ENCODE measurements around the gene PLCB1.
"Not testable (repeated sequence)": the region's sequence is repeated elsewhere in the genome, so short reads cannot be mapped to it uniquely, and the experiment has no call there.

Gene PLCB1

DNA sequence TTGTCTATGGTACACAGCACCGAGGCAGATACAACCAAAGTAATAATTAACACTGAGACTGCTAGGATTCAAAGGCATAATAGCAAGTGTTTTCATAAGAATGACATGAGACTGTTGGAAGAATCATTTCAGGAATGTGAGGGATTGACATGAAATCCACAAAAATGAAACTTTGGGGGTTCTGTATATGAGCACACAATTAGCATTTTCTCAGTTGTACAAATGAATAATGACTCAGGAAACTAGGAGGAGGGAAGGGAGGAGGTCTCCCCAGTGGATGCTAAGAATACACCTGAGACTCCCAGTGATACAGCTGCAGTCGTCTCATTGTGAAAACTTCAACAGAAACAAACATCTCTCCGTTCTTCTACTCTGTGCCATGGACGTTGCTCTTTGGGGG is 508.4 kb downstream of the PLCB1 start:
- no peak for DNase-seq

DNA sequence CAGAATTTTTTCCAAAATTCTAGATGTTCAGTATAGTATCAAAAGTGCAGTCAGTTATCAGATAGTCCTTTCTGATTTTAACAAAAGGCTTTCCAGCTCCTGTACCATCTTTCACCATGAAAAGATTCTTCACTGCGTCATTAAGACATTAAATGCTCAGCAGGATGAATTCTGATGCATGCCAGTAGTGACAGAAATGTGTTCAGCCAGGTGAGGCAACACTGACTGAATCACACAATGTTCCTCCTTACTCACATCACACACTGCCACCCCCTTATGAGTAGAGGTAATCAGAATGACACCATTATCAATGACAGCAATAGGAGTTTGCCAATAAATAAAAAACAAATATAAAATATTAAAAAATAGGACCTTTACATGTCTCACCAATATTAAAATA is 510.2 kb downstream of the PLCB1 start:
- no peak for DNase-seq

DNA sequence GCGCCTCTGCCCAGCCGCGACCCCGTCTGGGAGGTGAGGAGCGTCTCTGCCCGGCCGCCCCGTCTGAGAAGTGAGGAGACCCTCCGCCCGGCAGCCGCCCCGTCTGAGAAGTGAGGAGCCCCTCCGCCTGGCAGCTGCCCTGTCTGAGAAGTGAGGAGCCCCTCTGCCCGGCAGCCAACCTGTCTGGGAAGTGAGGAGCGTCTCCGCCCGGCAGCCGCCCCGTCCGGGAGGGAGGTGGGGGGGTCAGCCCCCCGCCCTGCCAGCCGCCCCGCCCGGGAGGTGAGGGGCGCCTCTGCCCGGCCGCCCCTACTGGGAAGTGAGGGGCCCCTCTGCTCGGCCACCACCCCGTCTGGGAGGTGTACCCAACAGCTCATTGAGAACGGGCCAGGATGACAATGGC is 512.4 kb downstream of the PLCB1 start:
- DNase-seq = not testable (repeated sequence)

DNA sequence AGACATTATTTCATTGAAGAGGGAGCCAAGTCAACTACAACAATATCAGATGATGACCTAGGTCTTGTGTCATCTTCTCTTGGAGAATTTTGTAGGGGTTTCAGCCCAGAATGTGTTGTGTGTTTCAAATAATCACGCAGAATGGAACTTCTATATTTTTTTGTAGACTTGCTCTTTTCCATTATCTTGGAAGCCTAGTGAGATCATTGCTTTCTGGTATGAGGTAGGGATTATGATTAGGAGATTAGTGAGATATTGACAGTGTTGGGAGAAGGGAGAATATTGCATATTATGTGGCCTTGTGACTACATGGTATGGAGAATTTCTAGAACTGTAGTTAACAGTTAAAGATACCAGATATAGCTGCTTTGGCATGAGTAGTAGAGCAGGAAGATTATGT is 513.3 kb downstream of the PLCB1 start:
- DNase-seq = no peak

DNA sequence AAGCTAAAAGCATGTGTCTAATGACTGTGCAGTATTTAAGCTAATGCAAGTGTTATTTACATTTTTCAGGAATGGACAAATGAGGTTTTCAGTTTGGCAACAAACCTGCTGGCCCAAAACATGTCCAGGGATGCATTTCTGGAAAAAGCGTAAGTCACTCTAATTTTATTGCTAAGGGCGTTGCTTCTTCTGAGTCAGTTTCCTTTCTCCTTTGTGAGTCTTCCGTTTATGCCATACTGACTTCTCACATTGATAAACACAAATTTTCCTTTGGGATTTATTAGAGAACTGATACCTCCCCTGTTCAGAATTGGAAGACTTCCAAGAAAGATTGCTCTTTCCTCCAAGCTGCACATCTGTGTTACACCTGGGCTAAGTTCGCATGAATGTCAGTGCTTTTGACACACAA is 514.0 kb downstream of the PLCB1 start:
- no peak for DNase-seq

DNA sequence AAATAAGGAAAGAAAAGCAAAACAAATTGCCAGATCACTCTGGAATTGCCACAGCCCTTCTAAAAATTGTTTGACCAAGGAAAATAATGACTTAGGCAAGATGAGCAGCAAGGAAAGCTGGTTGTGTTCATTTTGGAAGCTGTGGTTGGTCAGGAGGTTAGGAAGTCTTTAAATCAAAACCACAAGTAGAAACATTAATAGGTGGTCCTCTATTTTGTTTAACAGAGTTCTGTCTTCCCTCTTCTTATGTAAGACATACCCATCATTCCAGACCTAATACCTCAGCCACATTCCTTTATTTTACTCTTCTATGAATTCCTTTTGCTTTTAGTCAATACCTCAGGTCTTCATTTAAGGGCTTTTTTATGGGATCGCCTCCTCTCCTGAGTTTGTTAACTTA is 514.6 kb downstream of the PLCB1 start:
- DNase-seq = no peak

DNA sequence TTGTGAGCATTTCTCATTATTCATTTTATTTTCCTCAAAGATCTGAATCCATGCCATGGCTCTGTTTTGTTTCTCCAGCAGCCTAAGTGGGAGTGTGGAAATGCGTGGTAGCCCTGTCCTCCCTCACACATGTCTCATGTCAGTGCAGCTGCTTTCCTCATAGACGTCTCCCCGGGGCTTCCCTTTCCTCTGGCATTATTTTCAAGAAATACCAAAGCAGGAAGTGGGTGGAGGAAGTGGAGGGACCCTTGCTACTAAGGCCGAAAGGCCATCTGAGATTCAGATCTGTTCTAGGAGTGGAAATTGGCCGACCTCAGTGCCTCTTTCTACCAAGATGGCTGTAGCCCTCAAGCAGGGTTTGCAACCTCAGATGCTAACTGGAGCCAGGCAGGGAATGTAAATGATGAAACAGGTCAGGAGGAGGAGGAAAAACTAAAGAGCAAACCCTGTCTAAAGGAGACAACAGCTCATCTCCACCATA is 515.9 kb downstream of the PLCB1 start:
- DNase-seq = no peak

DNA sequence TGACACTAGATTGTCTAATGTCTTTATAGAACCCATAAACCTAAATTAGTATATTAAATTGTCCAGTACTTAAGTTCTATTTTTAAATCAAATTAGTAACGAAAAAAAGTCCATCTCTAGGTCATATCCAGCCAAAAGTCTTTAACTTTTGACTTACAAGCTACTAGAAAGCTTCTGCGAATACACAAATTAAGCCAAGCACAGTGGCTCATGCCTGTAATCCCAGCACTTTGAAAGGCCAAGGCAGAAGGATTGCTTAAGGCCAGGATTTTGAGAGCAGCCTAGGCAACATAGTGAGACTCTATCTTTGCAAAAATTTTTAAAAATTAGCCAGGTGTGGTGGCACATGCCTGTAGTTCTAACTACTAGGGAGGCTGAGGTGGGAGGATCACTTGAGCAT is 516.4 kb downstream of the PLCB1 start:
- no peak for DNase-seq

DNA sequence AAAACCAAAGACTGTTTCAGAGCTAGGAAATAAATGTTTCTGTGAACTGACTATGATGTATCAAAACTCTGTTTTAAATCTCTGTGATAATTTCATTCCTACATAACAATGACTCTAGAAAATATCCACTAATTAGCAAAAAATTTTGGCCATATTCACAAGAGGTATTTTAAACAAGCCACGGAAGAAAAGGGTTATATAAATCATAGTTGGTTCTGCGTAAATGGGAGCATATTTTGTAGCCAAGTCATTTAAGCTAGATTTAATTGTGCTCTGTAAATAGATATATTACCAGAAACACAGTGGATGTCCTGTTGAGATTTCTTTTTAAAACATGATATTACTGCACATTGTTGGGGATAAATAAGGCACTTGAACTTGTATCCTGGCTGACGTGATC is 520.3 kb downstream of the PLCB1 start:
- DNase-seq = no peak

DNA sequence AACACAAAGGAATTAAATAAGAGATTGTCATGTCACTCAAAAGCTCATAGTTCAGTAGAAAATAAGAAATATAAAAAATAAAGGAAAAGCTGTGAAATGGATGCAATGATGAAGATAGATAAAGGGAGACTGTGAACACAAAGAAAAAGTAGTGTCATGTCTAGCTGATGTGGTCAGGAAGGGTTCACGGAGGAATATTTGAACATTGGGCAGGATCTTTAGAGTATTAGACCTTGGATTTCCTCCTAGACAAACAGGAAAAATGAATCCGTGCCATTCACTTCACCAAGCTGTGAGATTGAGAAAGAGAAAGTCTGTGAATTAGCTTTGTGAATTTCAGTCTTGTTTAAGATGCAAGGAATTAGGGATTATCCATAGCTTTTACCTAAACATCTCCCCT is 522.4 kb downstream of the PLCB1 start:
- no peak for DNase-seq

DNA sequence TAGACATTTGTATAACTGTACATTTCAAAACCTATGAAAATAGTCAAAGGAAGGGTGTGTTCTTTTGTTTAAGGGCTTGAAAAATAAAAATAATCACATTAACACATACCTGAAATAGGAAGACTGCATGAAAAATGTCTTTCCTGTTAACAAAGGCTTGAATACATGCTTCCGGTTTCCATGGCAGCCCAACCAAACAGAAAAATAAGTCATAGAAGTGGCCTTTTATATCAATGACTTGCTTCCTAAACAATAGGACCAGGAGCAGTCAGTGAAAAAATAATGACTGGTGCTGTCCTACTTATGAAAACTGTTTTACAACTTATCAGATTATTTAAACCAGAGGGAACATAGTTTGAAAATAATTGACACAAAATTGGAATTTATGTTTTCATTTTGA is 524.3 kb downstream of the PLCB1 start:
- no peak for DNase-seq

DNA sequence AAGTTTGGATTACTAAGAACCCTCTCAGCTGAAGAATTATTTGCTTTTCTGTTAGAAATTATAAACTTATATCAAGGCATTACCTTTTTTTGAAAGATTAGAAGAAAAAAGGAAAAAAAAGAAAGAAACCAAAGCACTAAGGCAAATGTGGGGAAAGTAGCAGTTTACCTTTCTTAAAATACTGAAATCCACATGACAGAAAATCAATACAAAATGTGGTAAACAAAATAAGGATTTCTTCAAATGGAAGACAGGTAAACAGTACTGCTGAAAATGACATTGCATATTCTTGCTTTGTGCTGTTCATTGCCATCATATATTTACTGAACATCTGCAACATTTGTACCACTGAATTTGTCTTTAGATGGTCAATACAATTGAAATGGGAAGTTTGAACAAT is 525.6 kb downstream of the PLCB1 start:
- DNase-seq = no peak

DNA sequence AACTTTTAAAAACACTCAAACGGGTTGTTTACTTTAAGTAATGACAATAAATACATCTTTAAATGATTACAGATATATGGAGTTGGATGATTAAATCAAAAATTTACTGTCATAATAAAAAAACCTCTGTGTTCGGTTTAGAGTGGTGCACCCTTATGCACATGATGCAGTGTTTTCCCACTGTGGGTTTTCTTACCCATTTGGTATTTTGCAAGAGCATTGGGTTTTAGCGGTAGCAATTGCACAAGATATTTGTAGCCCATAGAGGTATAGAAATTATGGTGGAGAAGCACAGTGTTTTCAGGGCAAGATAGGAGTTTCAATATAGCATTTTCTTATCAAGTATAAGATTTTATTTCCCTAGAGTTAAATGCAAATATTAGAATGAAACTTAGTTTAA is 526.0 kb downstream of the PLCB1 start:
- DNase-seq = no peak

DNA sequence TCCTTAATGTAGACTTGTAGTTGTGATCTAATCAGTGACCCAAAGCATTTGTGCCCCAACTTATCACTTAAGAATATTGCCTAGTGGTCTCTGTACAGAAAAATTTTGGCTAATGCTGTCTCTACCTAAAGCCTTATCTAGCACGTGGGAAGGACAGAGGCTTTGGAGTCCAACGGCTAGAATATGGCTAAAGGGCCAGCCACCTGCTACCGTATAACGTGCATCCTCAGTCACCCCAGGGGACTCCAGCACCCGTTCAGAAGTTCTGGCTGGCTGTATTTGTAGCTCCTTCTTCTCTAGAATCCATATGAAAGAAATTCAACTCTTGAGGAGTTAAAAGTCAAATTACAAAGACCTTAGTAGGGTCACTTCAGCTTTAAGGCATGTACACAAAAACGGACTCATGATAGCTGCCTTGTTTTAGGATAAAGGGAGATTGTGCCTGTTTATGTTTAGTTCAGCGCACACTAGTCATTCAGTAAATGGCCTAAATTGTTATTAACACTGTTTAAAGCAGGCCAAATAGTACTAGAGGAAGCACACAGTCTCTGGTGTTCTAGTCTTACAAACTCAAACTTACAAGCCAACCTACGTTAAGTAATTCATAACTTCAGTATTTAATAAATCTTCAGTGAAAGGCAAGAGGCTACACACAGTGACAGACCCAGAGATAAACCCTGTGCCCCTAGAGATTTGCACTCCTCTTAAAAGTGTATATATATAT is 529.3 kb downstream of the PLCB1 start:
- no peak for DNase-seq

DNA sequence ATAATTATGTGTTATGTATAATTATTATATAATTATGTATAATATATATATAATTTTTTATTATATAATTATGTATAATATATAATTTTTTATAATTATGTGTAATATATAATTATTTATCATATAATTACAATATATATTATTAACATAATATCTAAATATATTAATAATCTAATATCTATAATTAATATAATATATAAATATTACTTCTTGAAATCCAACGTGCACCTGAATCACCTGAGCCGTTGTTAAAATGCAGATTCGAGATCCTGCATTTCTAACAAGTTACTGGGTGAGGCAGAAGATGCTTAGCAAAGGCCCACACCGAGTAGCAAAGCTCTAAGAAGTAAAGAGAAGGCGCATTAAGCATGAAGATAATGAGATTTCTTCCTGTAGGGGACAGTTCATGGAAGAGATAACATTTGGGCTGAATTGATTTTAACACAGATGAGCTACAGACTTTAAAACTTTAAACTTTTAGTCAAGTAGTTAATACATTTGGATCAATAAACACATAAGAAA is 530.4 kb downstream of the PLCB1 start:
- no peak for DNase-seq

DNA sequence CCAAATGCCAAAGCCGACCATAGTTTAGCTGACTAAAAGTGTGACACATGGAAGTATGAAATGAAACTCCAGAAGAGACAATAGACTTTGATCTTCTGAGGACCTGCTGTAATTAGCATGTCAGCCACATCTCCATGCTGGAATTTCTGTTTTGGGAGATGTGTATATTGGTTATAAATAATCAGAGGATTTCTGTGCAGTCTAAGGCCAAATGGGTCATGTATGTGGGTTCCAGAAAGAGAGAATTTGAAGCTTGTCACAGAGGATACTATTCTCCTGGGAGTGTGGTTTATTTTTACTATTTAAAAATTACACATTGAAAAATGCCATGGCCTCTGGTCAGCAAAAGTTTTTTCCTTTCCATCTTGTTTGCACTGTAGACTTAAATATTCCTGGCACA is 531.4 kb downstream of the PLCB1 start:
- no peak for DNase-seq

DNA sequence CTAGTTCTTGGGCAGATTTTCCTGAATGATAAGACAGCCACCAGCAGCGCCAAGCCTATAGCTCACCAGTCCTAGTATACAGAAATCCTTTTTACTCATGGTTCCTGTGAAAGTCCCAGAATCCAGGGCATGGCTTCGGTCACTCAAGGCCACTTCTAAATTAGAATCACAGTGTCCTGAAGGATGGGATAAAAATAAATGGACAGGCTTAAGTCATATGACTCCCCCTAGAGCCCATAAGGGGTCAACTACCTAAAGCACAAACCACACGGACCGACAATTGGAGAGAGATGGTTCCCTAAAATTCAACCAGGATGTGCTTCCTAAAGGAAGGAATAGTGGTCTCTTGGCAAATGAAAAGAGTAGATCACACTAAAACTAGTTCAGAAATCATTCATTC is 532.7 kb downstream of the PLCB1 start:
- DNase-seq = no peak

DNA sequence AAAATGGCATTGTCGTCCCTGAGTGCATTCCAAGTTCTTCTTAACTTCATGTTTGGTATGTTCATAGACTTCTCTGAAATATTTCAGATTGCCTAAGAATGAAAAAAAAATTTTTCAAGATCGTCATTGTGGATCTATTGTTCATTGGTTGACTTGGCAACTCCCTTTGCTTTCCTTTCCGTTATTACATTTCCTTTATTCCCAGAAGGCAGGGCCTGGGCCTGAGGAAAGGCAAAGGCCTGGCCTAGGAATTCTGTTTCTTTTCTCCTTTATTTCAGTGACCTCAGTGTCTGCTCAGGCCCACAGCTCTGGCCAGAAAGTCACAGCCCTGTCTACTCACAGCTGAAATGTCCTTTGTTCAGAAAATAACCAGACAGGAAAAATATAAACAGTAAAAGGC is 535.2 kb downstream of the PLCB1 start:
- no peak for DNase-seq

DNA sequence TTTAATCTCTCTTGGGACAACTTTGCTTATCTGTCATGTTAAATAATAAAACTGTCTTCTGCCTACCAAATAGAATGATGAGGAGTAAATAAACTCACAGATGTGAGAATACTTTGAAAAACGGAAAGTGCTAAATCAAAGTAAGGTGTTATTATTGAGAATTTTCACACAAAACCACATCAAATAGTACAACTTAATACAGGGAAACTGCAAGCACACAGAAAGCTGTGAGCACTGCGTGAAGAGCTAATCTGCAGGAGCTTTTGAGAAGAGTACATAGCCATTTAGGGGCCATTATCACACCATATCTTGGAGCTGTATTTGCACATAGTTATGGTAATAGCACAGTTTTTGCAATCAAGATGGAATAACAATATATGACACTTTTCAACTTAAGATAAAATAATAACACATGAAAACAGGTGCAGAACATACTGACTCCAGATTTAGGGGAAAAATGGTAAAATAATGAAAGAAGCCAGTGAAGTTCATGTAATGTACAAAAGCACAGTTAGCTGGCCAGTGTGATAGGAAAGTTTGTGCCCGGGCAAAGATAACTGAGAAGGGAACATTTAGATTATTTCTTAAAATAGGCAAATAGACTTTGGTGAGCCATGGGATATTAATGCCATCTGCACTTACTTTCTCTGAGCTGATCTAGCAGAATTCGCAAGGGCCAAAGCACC is 538.3 kb downstream of the PLCB1 start:
- no peak for DNase-seq

DNA sequence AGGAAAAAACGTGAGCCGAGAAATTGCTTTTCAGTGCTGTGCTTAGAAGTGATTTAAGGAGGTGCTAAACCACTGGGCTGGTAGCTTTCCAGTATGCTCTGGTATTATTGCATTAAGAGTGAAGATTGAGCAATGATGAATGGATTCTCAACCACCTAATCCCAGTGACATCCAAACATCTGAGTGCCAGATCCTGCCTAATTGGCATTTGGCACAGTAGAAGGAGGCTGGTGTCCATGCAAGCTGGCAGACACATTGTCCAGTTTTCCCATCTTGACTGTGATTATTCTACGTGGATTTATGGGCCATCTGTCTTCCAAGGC is 538.8 kb downstream of the PLCB1 start:
- DNase-seq = no peak

DNA sequence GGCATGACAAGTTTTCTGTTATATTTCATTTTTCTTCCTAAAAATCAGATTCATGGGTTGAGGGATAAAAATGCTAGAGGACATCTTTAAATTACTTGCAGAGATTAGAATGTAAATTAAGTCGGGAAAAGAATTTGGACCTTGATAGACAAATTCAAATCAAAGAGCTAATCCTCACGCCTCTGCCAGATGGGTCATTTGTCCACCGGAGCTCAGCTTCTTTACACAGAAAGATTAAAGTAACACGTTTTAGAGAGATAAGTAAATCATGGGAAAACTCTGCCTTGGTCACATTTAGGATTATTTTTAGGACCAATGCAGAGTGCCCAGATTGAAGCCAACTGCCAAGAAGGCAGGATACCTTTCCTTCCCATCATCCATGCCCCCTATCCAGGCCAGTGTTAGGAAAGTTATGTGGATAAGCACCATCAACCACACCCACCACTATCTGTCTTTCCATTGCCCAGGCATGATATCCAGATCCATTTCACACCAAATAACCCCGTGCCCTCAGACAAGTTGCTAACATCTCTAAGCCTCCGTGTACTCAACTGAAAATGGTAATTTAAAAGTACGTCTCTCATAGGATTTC is 539.4 kb downstream of the PLCB1 start:
- DNase-seq = no peak

DNA sequence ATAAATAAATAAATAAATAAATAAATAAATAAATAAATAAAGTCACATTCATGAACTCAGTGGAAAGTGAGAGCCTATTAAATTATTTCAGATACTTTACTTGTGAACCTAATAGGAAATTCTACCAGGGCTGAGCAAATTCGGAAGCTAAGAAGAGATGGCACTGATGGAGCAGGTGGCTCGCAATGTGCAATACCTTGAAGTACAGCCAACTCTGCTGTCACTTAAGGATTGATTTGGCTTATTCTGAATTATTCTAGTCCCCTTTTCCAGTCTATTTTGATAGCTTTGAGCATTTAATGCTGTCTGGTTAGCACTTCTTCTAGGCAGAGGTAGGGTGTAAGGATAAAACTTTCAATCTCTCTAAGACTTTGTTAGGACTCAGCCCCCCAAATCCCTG is 541.0 kb downstream of the PLCB1 start:
- DNase-seq = no peak

DNA sequence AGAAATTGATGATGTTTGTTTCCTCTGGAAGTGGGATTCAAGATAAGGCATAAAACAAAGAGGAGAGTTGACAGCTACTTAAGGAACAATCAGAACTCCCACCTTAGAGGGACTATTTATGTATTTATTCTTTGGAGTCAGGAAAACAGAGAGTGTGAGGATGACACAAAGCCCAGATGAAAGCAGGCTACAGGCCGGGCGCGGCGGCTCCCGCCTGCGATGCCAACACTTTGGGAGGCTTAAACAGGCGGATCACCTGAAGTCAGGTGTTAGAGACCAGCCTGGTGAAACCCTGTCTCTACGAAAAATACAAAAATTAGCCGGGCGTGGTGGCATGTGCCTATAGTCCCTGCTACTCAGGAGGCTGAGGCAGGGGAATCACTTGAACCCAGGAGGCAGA is 543.8 kb downstream of the PLCB1 start:
- no peak for DNase-seq

DNA sequence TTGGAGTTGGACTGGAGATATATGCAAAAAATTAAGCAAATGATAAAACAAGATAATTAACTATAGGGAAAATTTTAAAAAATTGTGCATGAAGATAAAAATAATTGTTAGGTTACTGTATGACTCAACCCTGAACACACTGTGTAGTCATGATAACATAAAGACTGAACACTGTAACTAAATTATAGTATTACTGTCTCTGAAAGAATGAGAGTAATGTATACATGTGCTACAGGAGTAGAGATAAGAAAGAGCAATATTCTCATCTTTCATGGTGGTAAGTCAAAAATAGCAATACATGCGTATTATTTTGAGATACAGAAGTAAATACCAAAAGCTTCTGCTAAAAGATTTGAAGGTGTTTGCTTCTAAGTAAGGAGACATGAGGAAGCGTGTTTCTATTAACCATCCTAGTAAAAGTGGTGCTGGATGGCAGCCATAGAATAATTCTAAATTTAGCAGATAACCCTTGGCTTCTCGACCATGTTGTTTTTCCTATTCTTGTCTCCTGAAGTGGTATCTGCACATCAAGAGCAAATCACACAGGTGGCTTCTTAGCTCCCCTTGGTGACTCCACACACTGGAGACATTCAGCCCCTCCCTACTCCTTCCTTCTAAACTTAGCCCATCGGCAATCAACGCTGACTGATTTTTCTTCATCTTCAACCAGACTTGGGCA is 546.2 kb downstream of the PLCB1 start:
- DNase-seq = no peak
